ENCODE data around the gene LRRC19. TPM values are rescaled to one million over a fixed set of nuclear protein-coding genes. Genes with fewer than 3 reads are reported as not detected.

LRRC19 gene
- total RNA-seq (2014; rRNA removed; shearing (Covaris generic)) = not detected in 2 replicates
- not detected in 2 replicates for polyA plus RNA-seq (2015; cell fraction: cytosol; rRNA removed)
- polyA plus RNA-seq (2015; cell fraction: nucleus; rRNA removed) = not detected in 2 replicates

GRCh38 chr9:27005491-27005890, at the start of gene LRRC19:
LRRC19 (minus strand) TSS chr9:27005672; CDS start chr9:26999694, 5,978 bp downstream.
- no peak for DNase-seq (ENCODE audit: low read depth)

GRCh38 chr9:27054841-27055240, 49.4 kb upstream of the LRRC19 start:
- no peak for DNase-seq (ENCODE audit: low read depth)

- no peak for DNase-seq (ENCODE audit: low read depth)
Measured at GRCh38 chr9:27054125-27054524, 48.7 kb upstream of the LRRC19 start.

- DNase-seq (ENCODE audit: low read depth) = no peak
Measured at GRCh38 chr9:27053369-27054022, 48.0 kb upstream of the LRRC19 start.

GRCh38 chr9:27047136-27047535, 41.7 kb upstream of the LRRC19 start:
- no peak for DNase-seq (ENCODE audit: low read depth)

- DNase-seq (ENCODE audit: low read depth) = no peak
Measured at GRCh38 chr9:27043176-27043575, 37.7 kb upstream of the LRRC19 start.

GRCh38 chr9:27042476-27042875, 37.0 kb upstream of the LRRC19 start:
- no peak for DNase-seq (ENCODE audit: low read depth)

- DNase-seq (ENCODE audit: low read depth) = no peak
Measured at GRCh38 chr9:27041746-27042145, 36.3 kb upstream of the LRRC19 start.

- no peak for DNase-seq (ENCODE audit: low read depth)
Measured at GRCh38 chr9:27037499-27037898, 32.0 kb upstream of the LRRC19 start.

GRCh38 chr9:27033815-27034403, 28.4 kb upstream of the LRRC19 start:
- peak; percentile 39 for DNase-seq (ENCODE audit: low read depth)

- DNase-seq (ENCODE audit: low read depth) = no peak
Measured at GRCh38 chr9:27029186-27029585, 23.7 kb upstream of the LRRC19 start.

- DNase-seq (ENCODE audit: low read depth) = no peak
Measured at GRCh38 chr9:27022920-27023319, 17.4 kb upstream of the LRRC19 start.

GRCh38 chr9:27019589-27019988, 14.1 kb upstream of the LRRC19 start:
- DNase-seq (ENCODE audit: low read depth) = no peak

GRCh38 chr9:27003426-27004077, 1.9 kb downstream of the LRRC19 start:
- DNase-seq (ENCODE audit: low read depth) = no peak

GRCh38 chr9:26995810-26996209, 9.7 kb downstream of the LRRC19 start:
- DNase-seq (ENCODE audit: low read depth) = no peak

GRCh38 chr9:26983340-26983739, 22.1 kb downstream of the LRRC19 start:
- DNase-seq (ENCODE audit: low read depth) = no peak

GRCh38 chr9:26975728-26976707, 29.5 kb downstream of the LRRC19 start:
- DNase-seq (ENCODE audit: low read depth) = peak; percentile 53

GRCh38 chr9:26974927-26975326, 30.5 kb downstream of the LRRC19 start:
- DNase-seq (ENCODE audit: low read depth) = no peak

- DNase-seq (ENCODE audit: low read depth) = no peak
Measured at GRCh38 chr9:26973989-26974388, 31.5 kb downstream of the LRRC19 start.

GRCh38 chr9:26971721-26972120, 33.8 kb downstream of the LRRC19 start:
- DNase-seq (ENCODE audit: low read depth) = no peak

- DNase-seq (ENCODE audit: low read depth) = no peak
Measured at GRCh38 chr9:26956860-26957233, 48.6 kb downstream of the LRRC19 start.
